ENCODE measurements around the gene SHOC1. TPM values are rescaled to one million over a fixed set of nuclear protein-coding genes. Genes with fewer than 3 reads are reported as not detected.

The SHOC1 gene
- total RNA-seq, 4 donors from 2014 or later: 0.13 TPM; not detected in 3

DNA sequence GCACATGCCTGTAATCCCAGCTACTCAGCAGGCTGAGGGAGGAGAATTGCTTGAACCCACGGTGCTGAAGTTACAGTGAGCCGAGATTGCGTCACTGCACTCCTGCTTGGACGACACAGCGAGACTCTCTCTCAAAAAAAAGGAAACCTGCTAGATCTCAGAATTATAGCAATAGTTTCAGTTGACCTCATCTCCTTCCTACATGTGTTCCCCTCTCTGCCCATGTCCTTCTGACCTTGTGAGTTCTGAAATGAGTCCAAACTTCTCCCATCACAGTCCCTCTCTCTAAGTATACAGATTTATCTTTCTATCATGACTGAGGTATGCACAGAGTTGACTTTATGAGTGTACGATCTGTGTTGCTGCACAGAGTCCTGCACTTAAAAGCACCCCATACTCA, 44.6 kb upstream of the SHOC1 start:
- intact Hi-C loops (cut with DNase I): no loop called here
- no peak overlapping the region for H3K27ac ChIP-seq
- WGBS, 2 donors: 60 to 66% methylated on average over 6 of the region's 6 CpGs
- H3K9me3 ChIP-seq: no peaks in the 10 kb centered on the region
- H3K4me1 ChIP-seq: peaks cover 0 to 4% of the 10 kb centered on the region in 2 donors
- no peaks in the 10 kb centered on the region for H3K27me3 ChIP-seq
- H3K4me3 ChIP-seq (replicated peaks in 1 of 3): no peak overlapping the region
- DNase-seq: no peak
- TF ChIP-seq POLR2A (IDR thresholded peaks at IDR 0.05): no peak
- TF ChIP-seq, protein P1, sequence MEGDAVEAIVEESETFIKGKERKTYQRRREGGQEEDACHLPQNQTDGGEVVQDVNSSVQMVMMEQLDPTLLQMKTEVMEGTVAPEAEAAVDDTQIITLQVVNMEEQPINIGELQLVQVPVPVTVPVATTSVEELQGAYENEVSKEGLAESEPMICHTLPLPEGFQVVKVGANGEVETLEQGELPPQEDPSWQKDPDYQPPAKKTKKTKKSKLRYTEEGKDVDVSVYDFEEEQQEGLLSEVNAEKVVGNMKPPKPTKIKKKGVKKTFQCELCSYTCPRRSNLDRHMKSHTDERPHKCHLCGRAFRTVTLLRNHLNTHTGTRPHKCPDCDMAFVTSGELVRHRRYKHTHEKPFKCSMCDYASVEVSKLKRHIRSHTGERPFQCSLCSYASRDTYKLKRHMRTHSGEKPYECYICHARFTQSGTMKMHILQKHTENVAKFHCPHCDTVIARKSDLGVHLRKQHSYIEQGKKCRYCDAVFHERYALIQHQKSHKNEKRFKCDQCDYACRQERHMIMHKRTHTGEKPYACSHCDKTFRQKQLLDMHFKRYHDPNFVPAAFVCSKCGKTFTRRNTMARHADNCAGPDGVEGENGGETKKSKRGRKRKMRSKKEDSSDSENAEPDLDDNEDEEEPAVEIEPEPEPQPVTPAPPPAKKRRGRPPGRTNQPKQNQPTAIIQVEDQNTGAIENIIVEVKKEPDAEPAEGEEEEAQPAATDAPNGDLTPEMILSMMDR (IDR thresholded peaks at IDR 0.05): no peak
- no peaks in the 10 kb centered on the region for H3K36me3 ChIP-seq

DNA sequence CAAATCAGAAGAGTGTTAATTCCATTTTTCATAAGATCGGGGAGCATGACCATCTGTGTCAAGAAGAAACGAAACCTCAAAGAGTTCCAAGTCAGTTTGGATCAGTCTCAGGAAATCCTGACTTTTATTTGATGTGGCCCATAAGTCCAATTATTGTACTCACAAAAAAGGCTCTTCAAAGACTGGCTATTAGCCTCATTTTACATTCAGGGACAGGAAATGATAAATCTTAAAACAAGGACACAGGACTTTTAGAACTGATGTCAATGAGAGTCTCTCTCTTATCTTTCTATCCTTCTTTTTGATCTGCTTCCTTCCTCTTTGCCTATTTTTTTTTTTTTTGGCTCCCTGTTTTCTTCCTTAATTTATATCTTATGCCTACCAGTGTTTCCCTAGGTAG, 43.7 kb upstream of the SHOC1 start:
- TF ChIP-seq POLR2A (IDR thresholded peaks at IDR 0.05): no peak
- TF ChIP-seq, protein P1 (IDR thresholded peaks at IDR 0.05): no peak
- DNase-seq: no peak
- no peak overlapping the region for H3K27ac ChIP-seq
- no peaks in the 10 kb centered on the region for H3K9me3 ChIP-seq
- no peak overlapping the region for H3K4me3 ChIP-seq (replicated peaks in 1 of 3)
- peaks cover 0 to 4% of the 10 kb centered on the region in 2 donors for H3K4me1 ChIP-seq
- intact Hi-C loops (cut with DNase I): no loop called here
- H3K36me3 ChIP-seq: no peaks in the 10 kb centered on the region
- H3K27me3 ChIP-seq: no peaks in the 10 kb centered on the region
- 74% methylated on average over 2 of the region's 2 CpGs for WGBS, 2 donors

DNA sequence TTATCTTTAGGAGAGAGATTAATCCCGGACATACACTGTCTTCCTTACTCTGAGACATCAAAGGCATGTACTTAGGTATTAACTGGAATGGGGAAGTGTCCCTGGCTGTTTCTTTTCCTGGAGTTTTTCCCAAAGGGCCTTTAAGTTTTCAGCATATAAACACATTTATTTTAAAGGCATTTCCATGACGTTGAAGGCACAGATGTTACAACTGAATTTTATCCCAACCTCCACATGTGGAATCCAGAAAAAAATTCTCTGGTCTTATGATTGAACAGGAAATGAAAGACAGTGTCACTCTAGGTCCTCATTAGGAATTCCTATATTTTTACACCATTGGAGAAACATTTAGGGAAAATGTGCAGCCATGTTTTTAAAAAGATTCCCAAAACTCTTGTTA, 41.6 kb upstream of the SHOC1 start:
- no peaks in the 10 kb centered on the region for H3K36me3 ChIP-seq
- no peak overlapping the region for H3K4me3 ChIP-seq (replicated peaks in 1 of 3)
- no peaks in the 10 kb centered on the region for H3K9me3 ChIP-seq
- WGBS, 2 donors: 69 to 72% methylated on average over 2 of the region's 2 CpGs
- no peaks in the 10 kb centered on the region for H3K27me3 ChIP-seq
- peaks cover 0 to 4% of the 10 kb centered on the region in 2 donors for H3K4me1 ChIP-seq
- no peak for DNase-seq
- intact Hi-C loops (cut with DNase I): no loop called here
- TF ChIP-seq, protein P1 (IDR thresholded peaks at IDR 0.05): no peak
- TF ChIP-seq POLR2A (IDR thresholded peaks at IDR 0.05): no peak
- H3K27ac ChIP-seq: no peak overlapping the region

DNA sequence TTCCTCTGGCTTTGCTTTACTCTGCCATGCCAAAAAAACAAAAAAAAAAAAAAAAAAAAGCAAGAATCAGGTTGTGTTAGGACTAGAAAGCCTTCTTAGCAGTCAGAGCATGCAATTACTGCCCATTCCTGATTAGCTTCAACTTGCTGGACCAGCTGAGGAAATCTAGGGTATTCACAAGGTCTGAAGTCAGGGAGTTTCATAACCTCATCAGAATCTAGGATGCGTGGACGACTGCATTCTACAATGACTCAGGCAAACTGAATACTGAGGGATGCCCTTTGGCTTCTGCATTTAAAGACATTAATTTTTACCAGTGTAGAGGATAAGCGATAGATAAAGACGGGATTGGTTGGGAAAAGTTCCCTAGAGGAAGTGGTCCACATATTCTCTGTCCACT, 39.2 kb upstream of the SHOC1 start:
- intact Hi-C loops (cut with DNase I): no loop called here
- TF ChIP-seq POLR2A (IDR thresholded peaks at IDR 0.05): no peak
- TF ChIP-seq, protein P1 (IDR thresholded peaks at IDR 0.05): no peak
- Histone ChIP-seq H3K9me3 (no peaks in the 10 kb centered on the region), H3K4me1 (no peaks in the 10 kb centered on the region), H3K27ac (no peak overlapping the region), H3K27me3 (no peaks in the 10 kb centered on the region), H3K36me3 (no peaks in the 10 kb centered on the region), H3K4me3 (replicated peaks in 1 of 3) (no peak overlapping the region)
- WGBS, 2 donors: 94 to 95% methylated on average over 4 of the region's 4 CpGs
- DNase-seq: no peak

DNA sequence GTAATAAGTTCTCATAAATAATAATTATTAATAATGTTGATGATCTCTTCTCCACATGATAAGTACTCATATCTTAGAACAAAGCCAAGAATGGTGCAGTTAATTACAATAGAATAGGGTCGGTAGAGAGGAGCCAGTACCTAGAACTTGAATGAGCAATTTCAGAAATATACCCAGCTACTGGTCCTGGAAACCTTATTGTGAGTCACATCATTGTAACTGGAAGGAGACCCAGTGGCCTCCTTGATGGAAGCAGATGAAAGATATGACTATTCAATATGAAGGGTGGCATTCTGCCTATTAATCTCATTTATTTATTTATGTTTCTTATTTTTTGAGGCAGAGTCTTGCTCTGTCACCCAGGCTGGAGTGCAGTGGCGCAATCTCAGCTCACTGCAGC, 37.7 kb upstream of the SHOC1 start:
- Histone ChIP-seq H3K27me3 (no peaks in the 10 kb centered on the region), H3K27ac (no peak overlapping the region), H3K4me1 (no peaks in the 10 kb centered on the region), H3K36me3 (no peaks in the 10 kb centered on the region), H3K9me3 (no peaks in the 10 kb centered on the region), H3K4me3 (replicated peaks in 1 of 3) (no peak overlapping the region)
- TF ChIP-seq POLR2A (IDR thresholded peaks at IDR 0.05): no peak
- TF ChIP-seq, protein P1 (IDR thresholded peaks at IDR 0.05): no peak
- DNase-seq: no peak
- 96 to 98% methylated on average over 2 of the region's 2 CpGs for WGBS, 2 donors
- intact Hi-C loops (cut with DNase I): no loop called here
